OCI-LY3 (cell line): ENCODE results near the gene SMAD3.

ENCODE experiments used
- CTCF ChIP-seq: fragments of 200-600, 300-600 bp; sonication (generic); IDR thresholded peaks from 2 replicates; pipeline ENCODE4 v1.5.1; 2014; ENCODE audit warnings: antibody characterized with exemption, low read length, low read depth
- EZH2phosphoT487 ChIP-seq: fragments of 200-600 bp; shearing (Covaris generic); IDR thresholded peaks from 2 replicates; pipeline ENCODE4 v1.6.1; 2018; ENCODE audit warnings: antibody characterized with exemption, mixed run types, low read depth

- TF ChIP-seq CTCF (no peak), EZH2phosphoT487 (no peak)
Measured at GRCh38 chr15:67031331-67031730, 34.1 kb upstream of the SMAD3 start.
